D721Med (cell line): ENCODE data around the gene ANXA2R.

ENCODE experiments used
- DNase-seq: peaks from one replicate; pipeline ENCODE4 v3.0.0; 2011; ENCODE audit warnings: low spot score; ENCODE audit not compliant: insufficient read length
- FAIRE-seq: peaks from 2 replicates; lab custom pipeline; 2011; peaks lifted over from hg19 to GRCh38; lab: Jason Lieb, UNC
- CTCF ChIP-seq: IDR thresholded peaks from 2 replicates; pipeline ENCODE4 v1.5.1; 2012; ENCODE audit warnings: mild to moderate bottlenecking, control low read depth; ENCODE audit not compliant: insufficient read depth; ENCODE audit errors: missing control alignments

ANXA2R gene

GRCh38 chr5:43000111-43000840 is 39.8 kb downstream of the ANXA2R start:
- DNase-seq (no peak), FAIRE-seq (no peak)
- TF ChIP-seq CTCF = no peak

GRCh38 chr5:42995360-42995751 is 44.8 kb downstream of the ANXA2R start:
- no peak for DNase-seq
- no peak for TF ChIP-seq CTCF
- FAIRE-seq = no peak

- DNase-seq (no peak), FAIRE-seq (no peak)
- TF ChIP-seq CTCF = peak; percentile 65
These were observed 45.4 kb downstream of the ANXA2R start for GRCh38 chr5:42994555-42995359.

GRCh38 chr5:42994246-42994554 is 45.9 kb downstream of the ANXA2R start:
- no peak for TF ChIP-seq CTCF
- FAIRE-seq (no peak), DNase-seq (no peak)

- no peak for DNase-seq
- no peak for TF ChIP-seq CTCF
- no peak for FAIRE-seq
These were observed 46.4 kb downstream of the ANXA2R start for GRCh38 chr5:42993516-42994245.

GRCh38 chr5:42992088-42992879 is 47.8 kb downstream of the ANXA2R start:
- FAIRE-seq (no peak), DNase-seq (no peak)
- no peak for TF ChIP-seq CTCF
